ENCODE data around the gene ERVFRD-1.

The ERVFRD-1 gene

GRCh38 chr6:11085758-11086435, 25.6 kb downstream of the ERVFRD-1 start:
- DNase-seq, result no peak

- no peak for DNase-seq
Measured at GRCh38 chr6:11083956-11084355, 27.6 kb downstream of the ERVFRD-1 start.

- no peak for DNase-seq
Measured at GRCh38 chr6:11083491-11083890, 28.0 kb downstream of the ERVFRD-1 start.

- no peak for DNase-seq
Measured at GRCh38 chr6:11080296-11080695, 31.2 kb downstream of the ERVFRD-1 start.

- no peak for DNase-seq
Measured at GRCh38 chr6:11078266-11078665, 33.3 kb downstream of the ERVFRD-1 start.

GRCh38 chr6:11076540-11076939, 35.0 kb downstream of the ERVFRD-1 start:
- DNase-seq, result no peak

GRCh38 chr6:11072101-11072500, 39.4 kb downstream of the ERVFRD-1 start:
- no peak for DNase-seq

- no peak for DNase-seq
Measured at GRCh38 chr6:11069760-11070159, 41.8 kb downstream of the ERVFRD-1 start.

- DNase-seq, result no peak
Measured at GRCh38 chr6:11067348-11067747, 44.2 kb downstream of the ERVFRD-1 start.

- no peak for DNase-seq
Measured at GRCh38 chr6:11066505-11067347, 44.8 kb downstream of the ERVFRD-1 start.

GRCh38 chr6:11065436-11066202, 45.9 kb downstream of the ERVFRD-1 start:
- DNase-seq, result no peak

- no peak for DNase-seq
Measured at GRCh38 chr6:11064836-11065235, 46.7 kb downstream of the ERVFRD-1 start.

GRCh38 chr6:11062715-11063114, 48.8 kb downstream of the ERVFRD-1 start:
- DNase-seq, result no peak

- DNase-seq, result no peak
Measured at GRCh38 chr6:11062083-11062482, 49.4 kb downstream of the ERVFRD-1 start.

- DNase-seq, result no peak
Measured at GRCh38 chr6:11058406-11058805, 53.1 kb downstream of the ERVFRD-1 start.

- DNase-seq, result no peak
Measured at GRCh38 chr6:11056871-11057270, 54.7 kb downstream of the ERVFRD-1 start.

GRCh38 chr6:11055127-11055627, 56.3 kb downstream of the ERVFRD-1 start:
- DNase-seq, result no peak

- no peak for DNase-seq
Measured at GRCh38 chr6:11054722-11055121, 56.8 kb downstream of the ERVFRD-1 start.

GRCh38 chr6:11053307-11053706, 58.2 kb downstream of the ERVFRD-1 start:
- DNase-seq, result no peak
